NCI-H82 (cell line): ENCODE data around the gene PDE5A.
A peak's percentile ranks its signal among the peaks of the same experiment; 100 is the strongest.
"Not testable (repeated sequence)": the region's sequence is repeated elsewhere in the genome, so short reads cannot be mapped to it uniquely, and the experiment has no call there.

Experiments
- DNase-seq: peaks from one replicate; lab custom pipeline; 2025; lab: John Stamatoyannopoulos, UW

PDE5A gene

GRCh38 chr4:119628281-119629141 is at the start of gene PDE5A:
PDE5A (minus strand) TSS chr4:119628804; CDS start chr4:119628671, 133 bp downstream.
- DNase-seq: peak; percentile 83

DNA sequence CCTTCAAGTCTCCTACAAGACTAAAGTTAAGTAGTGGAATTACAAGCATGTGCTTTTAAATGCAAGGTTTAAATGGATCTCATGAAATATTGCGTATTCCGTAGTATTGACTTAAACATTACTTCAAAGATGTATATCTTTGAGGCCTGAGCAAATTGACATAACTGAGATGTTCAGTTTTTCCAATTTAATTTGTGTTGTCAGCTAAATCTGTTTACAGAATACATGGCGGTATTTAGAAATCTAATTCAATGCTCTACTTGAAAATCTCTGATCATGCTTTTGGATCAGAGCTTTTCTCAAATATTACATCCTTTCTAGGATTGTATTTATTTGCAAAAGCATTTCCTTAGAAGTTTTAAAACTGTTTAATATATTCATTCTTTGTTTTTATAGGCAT is 47.5 kb upstream of the PDE5A start:
- no peak for DNase-seq

GRCh38 chr4:119675391-119675790 is 46.8 kb upstream of the PDE5A start:
- no peak for DNase-seq

- DNase-seq: no peak
Measured at GRCh38 chr4:119672938-119673337, 44.3 kb upstream of the PDE5A start.

- no peak for DNase-seq
Measured at GRCh38 chr4:119672086-119672485, 43.5 kb upstream of the PDE5A start.

GRCh38 chr4:119671205-119671604 is 42.6 kb upstream of the PDE5A start:
- DNase-seq: peak; percentile 61

GRCh38 chr4:119667802-119668201 is 39.2 kb upstream of the PDE5A start:
- peak; percentile 53 for DNase-seq

GRCh38 chr4:119666653-119667091 is 38.1 kb upstream of the PDE5A start:
- DNase-seq: peak; percentile 92

- no peak for DNase-seq
Measured at GRCh38 chr4:119665752-119666151, 37.1 kb upstream of the PDE5A start.

GRCh38 chr4:119664168-119664907 is 35.7 kb upstream of the PDE5A start:
- no peak for DNase-seq

GRCh38 chr4:119663160-119663788 is 34.7 kb upstream of the PDE5A start:
- no peak for DNase-seq

DNA sequence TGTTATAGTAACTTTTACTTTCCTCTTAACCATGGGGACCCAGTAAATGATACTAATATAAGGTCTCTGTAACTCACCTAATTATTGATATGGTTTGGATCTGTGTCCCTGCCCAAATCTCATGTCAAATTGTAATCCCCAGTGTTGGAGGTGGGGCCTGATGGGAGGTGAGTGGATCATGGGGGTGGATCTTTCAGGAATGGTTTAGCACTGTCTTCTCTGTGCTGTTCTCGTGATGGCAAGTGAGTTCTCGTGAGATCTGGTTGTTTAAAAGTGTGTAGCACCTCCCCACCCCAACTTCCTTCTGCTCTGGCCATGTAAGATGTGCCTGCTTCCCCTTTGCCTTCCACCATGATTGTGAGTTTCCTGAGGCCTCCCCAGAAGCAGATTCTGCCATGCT is 34.0 kb upstream of the PDE5A start:
- not testable (repeated sequence) for DNase-seq

GRCh38 chr4:119661231-119661630 is 32.6 kb upstream of the PDE5A start:
- no peak for DNase-seq

DNA sequence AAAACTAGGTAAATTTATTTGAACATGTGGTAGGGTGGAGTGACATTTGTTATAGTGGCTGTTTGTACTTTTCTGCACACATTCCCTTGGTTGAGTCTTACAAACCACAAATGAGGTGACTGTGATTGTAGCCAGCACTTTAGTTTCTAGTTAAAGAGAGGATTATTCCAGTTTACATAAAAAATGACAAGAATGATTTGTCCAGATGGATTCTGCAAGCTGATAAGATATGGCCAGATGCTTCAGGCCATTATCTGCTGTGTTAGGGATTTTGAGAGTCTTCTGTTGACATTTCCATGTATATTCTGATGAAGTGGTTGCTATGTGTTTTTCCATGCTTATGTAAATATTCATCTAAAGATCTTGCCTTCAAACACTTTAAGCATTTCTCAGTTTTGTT is 31.0 kb upstream of the PDE5A start:
- peak; percentile 33 for DNase-seq

DNA sequence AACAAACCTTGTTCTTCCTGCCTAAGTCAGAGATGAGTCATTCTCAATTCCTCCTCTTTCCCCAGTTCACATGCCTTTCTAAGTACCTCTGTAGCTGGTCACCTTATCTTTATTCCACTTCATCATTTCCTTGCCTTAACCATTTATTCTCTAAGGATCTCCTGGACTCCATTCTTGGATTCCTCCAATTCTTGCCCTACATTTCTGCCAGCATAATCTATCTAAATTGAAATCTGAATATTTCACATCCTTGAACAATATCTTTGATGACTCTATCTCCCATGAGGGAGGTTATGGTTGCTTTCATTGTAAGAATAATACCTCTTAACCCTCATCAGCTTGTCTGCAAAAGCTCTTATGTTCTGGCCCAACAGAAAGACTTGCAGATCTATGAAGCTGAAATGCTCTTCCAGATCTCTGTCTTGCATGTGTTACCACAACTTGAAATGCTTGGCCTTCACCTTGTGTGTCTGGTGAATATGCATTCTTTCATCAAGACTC is 28.6 kb upstream of the PDE5A start:
- DNase-seq: no peak

DNA sequence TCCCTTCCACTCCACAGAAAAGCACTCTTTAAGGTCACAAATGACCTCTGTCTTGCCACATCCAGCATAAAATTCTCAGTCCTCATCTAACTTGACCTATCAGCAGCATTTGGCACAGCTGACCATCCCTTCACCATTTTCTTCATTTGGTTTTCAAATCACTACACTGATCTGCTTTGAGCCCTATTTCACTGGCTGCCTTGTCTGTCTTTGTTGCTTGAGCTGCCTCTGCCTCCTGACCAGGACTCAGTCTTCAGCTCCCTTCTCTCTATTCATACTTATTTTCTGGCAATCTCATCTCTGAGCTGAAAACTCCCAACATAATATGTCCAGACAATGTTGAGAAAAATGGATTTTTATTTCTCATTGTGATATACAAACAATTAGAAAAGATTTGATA is 27.7 kb upstream of the PDE5A start:
- no peak for DNase-seq

DNA sequence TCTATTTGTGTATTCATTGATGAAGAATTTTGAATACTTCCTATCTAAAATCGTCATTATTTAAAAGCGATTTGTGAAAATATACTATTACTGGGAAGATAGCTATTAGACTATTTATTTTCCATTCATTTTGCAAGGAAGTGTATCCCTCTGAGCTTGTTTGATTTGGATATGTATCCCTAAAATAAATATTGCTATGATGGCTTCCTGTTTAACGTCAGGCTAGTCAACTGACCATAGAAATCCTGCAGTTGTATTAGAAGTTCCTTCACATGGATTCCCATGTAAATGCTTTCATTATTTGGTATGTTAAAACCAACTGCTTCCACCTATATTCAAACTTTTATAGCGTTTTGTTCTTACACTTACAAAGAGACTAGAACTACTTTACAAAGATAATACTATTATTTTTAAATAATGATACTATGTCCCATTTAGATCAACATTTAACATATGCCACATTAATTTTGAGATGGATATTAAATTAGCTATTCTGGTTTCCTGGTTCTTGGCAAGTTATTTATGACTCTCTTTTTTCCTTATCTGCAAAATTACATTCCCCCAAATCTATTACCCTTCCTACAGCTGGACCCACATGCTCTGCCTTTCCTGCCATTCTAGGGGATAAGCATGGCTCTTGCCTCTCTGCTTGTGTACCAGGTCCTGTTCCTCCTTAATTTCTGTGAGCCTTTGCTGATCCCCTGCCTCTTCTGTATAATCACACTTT is 26.7 kb upstream of the PDE5A start:
- no peak for DNase-seq

DNA sequence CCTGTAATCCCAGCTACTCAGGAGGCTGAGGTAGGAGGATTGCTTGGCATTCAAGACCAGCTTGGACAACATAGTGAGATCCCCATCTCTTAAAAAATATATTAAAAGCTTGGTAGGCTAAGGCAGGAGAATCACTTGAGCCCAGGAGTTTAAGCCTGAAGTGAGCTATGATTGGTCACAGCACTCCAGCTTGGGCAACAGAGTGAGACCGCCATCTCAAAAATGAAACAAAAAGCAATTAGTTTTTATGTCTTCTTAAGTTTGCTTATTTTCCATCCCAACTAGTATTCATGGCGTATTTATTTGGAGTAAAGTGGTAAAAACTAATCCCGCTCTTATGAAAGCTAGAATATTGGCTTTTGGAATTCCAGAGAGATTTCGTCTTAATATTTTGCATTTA is 25.4 kb upstream of the PDE5A start:
- DNase-seq: no peak

- DNase-seq: no peak
Measured at GRCh38 chr4:119652998-119653397, 24.4 kb upstream of the PDE5A start.

DNA sequence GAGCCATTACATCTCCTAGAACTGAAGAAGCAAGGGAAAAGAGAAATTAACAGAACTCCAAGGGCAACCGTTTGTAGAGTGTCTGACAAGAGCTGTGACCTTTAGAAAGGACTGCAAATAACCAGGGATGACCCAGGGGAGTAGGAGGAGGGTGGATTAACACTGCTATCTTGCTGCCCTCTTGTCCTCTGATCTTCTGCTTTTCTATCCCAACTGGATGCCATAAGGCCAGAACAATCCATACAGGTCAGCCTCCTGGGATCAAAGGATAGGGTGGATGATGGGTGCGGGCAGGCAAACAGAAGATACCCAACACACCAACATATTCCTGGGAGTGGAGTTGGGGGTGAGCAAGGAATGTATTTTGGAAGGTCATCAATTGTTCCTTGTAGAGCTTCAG is 19.8 kb upstream of the PDE5A start:
- no peak for DNase-seq

- DNase-seq: no peak
Measured at GRCh38 chr4:119647558-119647957, 19.0 kb upstream of the PDE5A start.
